Stimulated activated CD4-positive, alpha-beta T cell treated with anti-CD3 and anti-CD28 coated beads, Interleukin-15, amount 100 ng/mL, for 48 hours (primary cell): ENCODE results near the gene NKPD1.
A peak's percentile ranks its signal among the peaks of the same experiment; 100 is the strongest.

Experiments used
- DNase-seq, 2 donors: peaks; one replicate each; pipeline ENCODE4 v3.0.0-alpha.2; 2020; ENCODE audit warnings: low read depth in 2 of 2

The NKPD1 gene, protein sequence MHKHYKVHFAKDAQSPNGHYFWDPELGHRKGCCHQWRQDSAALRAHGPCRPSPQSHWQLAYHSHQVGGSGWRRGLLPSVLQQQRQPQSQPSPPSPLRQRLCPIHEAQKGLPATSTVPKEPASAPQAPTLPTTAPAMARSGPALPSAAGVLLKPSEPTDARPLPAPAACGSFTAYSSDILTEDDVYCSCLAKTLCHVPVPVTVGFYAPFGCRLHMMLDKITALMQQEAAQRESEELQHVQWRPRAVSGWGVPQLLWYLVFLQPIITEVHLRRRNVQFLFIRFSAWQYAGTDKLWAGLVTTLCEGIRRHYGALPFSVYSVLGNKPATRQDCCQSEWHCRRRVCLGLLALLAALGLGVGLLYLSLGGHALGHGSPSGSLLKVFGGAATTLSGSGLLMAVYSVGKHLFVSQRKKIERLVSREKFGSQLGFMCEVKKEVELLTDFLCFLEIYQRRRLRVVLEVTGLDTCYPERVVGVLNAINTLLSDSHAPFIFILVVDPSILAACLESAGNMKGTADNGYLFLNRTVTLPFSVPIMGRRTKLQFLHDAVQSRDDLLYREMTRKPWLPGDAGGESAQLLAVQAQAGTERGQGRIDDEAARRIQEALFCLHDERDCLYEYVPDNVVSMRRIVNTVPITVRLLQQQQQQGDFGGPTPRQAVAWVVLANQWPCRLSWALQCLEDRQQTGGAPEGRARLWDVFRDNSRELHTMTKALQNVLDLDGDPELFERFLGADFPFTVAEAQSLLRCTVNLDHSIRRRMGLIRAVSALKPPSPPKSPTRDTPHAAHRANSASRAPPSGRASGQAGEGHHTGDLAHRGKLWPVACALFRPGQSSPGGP

DNA sequence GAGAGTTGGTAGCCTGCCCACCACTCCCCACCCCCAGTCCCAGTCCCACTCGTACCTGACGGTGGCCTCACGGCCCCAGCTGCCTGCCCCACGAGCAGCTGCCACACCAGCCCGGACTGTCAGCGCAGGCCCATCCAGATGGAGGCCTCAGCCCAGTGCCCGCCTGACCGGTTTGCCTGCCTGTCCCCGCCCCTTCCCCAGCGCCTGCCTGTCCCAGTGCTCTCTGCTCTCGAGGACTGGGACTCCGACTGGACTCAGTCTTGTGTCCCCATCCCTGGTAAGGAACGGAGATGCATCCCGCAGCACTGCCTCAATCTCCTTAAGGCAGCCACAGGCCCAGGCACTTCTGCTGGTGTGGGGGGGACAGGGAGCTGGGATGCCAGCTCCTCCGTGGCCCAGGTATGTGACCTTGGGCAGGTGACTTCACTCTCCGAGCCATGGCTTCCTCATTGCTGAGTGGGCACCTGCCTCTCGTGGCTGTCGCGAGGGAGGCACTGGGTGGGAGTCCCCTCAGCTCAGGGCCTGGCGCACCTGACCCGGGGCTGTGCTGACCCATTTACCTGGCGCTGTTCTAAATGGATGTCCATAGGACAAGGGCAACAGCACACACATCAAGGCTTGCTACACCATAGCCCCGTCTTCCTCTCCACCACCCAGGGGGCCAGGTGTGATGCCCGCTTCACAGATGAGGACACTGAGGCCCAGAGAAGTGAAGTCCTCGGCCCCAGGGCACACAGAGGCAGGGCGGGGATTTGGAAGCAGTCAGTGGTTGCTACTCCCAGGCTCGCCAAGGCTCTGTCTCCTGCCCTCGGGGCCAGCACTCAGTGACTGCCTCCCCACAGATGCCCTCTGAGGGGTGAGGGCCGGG lies at the start of gene NKPD1:
TSS of gene NKPD1 (minus strand) at position 113 of the 868 bp plus-strand sequence. CDS start 832 bp downstream, outside the sequence.
- DNase-seq = no peak

DNA sequence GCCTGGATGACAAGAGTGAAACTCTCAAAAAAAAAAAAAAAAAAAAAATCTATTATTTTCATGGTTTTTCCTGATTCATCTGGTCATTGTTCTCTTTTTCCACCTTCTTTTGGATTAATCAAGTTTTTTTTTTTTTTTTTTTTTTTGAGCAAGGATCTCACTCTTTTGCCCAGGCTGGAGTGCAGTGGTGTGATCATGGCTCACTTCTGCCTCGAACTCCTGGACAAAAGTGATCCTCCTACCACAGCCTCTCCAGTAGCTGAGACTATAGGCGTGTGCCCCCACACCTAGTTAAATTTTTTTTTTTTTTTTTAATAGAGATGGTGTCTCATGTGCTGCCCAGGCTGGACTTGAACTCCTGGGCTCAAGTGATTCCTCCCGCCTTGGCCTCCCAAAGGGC lies 45.5 kb upstream of the NKPD1 start:
- DNase-seq = no peak

DNA sequence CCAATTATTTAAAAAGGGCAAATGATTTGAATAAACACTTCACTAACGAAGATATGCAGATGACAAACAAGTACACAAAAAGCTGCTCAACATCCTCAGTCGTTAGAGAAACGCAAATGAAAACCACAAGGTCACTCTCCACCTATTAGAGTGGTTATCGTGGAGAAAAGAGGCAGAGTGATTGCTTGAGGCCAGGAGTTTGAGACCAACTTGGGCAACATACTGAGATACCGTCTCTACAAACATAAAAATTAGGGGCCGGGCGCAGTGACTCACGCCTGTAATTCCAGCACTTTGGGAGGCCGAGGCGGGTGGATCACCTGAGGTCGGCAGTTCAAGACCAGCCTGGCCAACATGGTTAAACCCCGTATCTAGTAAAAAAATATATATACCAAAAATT lies 45.0 kb upstream of the NKPD1 start:
- DNase-seq = no peak

DNA sequence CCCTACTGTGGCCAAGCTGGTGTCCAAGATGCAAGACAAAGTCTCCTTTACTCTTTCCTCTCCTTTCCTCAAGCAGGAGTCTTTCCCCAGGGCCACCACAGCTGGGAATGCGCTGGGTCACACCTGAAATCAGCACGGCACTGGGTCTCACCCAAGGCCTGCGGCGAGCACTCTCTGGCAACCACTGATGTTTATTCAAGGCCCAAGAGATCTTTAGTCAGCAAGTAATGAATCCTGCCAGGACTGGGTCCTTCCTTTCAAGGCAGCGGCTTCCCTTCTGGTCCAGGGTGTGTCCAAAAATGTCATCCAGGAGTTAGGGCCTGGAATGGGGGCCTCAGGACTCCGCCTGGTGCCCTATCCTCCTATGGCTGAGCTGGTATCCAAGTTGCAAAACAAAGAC lies 41.9 kb upstream of the NKPD1 start:
- DNase-seq = no peak

DNA sequence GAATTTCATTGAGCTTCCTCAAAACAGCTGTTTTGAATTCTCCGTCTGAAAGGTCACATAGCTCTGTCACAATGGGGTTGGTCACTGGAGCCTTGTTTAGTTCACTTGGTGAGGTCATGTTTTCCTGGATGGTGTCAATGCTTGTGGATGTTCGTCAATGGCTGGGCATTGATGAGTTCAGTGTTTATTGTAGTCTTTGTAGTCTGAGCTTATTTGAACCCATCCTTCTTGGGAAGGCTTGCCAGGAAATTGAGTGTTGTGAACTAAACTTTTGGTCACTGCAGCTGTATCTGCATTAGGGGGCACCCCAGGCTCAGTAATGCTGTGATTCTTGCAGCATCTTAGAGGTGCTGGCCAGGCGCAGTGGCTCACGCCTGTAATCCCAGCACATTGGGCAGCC lies 39.8 kb upstream of the NKPD1 start:
- no peak for DNase-seq

DNA sequence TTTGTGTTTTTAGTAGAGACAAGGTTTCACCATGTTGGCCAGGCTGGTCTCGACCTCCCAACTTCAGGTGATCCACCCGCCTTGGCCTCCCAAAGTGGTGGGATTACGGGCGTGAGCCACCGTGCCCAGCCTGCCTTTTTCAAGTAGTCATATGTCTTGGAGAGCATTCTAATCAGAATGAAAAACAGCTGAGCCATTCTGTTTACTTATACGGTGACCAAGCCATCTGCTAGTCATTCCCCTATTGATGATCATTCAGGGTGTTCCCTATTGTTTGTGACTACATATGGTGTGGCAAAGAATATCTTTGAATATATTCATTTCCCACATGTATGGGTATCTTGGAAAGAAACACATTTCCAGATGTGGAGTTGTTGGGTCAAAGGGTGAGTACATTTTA lies 35.0 kb upstream of the NKPD1 start:
- no peak for DNase-seq

DNA sequence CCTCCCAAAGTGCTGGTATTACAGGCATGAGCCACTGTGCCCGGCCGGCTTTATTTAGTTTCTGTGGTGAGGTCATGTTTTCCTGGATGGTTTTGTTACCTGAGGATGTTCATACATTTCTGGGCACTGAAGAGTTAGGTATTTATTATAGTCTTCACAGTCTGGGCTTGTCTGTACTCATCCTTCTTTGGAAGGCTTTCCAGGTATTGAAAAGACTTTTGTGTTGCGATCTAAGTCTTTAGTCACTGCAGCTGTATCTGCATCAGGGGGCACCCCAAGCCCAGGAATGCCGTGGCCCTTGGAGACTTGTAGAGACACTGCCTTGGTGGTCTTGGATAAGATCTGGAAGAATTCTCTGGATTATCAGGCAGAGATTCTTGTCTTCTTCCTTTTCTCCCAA lies 30.6 kb upstream of the NKPD1 start:
- no peak for DNase-seq

DNA sequence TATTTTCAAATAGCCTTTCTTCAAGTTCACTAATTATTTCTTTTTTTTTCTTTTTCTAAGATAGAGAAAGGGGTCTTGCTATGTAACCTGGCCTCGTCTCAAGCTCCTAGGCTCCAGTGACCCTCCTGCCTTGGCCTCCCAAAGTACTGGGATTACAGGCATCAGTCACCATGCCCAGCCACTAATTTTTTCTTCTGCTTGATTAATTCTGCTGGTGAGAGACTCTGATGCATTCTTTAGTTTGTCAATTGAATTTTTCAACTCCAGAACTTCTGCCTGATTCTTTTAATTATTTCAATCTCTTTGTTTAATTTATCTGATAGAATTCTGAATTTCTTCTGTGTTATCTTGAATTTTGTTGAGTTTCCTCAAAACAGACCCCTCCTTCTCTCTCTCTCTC lies 29.2 kb upstream of the NKPD1 start:
- DNase-seq = no peak

DNA sequence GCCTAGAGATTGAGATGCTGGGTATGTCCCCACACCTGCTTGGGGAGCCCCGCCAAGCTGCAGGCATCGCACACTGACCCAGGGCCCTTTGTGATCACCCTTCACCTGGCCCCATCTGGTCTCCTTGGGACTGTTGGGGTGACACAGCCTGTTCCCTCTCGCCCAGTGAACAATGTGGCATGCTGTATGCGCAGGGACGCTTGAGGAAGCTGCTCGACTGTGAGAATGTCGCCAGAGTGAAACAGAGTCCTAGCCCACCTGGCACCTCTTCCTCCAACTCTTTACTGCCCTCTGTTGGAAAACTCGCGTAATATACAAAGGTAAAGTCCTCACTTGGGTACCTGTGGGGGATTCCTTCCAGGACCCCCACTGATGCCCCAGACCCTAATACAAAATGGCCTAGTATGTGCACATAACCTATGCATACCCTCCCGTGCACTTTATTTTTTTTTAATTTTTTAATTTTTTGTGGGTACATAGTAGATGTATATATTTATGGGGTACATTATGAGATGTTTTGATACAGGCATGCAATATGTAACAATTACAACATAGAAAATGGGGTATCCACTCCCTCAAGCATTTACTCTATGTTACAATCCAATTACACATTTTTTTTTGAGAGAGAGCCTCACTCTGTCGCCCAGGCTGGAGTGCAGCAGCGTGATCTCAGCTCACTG lies 26.8 kb upstream of the NKPD1 start:
- DNase-seq = no peak

DNA sequence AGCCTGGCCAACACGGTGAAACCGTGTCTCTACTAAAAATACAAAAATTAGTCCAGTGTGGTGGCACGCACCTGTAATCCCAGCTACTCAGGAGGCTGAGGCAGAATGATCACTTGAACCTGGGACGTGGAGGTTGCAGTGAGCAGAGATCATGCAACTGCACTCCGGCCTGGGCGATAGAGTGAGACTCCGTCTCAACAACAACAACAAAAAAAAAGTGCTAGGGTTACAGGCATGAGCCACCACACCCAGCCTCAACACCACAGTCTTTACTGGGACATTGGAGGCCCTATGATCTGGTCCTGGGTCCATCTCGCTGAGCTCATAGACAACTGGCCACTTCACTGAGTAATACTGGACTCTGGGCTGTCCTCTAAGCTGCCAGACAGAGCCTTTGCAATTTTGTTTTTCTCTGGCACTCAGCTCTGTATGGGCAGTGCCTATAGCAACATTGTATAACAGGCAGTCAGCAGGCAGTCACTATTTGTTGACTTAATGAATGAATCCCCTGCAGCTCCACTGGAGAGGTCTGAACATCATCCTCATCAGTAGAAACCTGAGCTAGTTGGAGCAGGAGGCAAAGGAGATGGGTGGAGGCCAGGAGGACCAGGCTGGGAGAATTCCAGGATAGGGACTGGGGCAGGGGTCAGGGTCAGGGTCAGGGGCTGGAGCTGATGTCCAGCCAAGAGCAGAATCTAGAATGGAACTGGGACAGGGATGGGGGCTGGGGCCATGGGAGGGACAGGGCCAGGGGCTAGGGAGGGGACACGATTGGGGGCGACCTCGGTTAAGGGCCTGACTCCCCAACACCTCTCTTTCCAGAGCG lies 25.9 kb upstream of the NKPD1 start:
- no peak for DNase-seq

DNA sequence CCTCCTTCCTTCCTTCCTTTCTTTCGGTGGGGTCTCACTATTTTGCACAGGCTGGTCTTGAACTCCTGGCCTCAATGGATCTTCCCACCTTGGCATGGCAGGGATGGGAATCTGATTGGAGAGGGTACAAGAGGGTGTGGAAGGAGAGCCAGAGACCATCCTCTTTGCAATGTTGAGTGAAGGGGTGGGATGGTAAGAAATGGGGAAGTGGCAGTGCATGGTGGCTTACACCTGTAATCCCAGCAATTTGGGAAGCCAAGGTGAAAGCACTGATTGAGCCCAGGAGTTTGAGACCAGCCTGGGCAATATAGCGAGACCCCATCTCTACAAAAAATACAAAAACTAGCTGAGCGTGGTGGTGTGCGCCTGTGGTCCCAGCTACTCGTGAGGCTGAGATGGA lies 23.3 kb upstream of the NKPD1 start:
- no peak for DNase-seq

DNA sequence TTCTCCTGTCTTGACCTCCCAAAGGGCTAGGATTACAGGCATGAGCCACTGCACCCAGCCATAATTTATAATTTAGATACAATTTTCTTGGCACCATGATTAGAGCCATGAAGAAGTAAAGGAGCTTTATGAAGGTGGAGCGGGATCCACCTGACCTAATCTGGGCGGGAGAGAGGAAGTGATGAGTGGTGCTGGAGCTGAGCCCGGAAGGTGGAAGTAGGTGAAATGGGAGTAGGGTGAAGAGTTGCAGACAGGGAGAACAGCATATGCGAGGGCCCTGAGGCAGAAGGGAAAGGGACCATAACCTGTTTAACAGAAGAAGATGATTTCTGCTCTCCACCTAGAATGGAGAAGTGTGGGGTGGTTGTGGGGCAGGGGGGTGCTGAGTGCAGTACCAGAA lies 22.0 kb upstream of the NKPD1 start:
- DNase-seq = no peak

DNA sequence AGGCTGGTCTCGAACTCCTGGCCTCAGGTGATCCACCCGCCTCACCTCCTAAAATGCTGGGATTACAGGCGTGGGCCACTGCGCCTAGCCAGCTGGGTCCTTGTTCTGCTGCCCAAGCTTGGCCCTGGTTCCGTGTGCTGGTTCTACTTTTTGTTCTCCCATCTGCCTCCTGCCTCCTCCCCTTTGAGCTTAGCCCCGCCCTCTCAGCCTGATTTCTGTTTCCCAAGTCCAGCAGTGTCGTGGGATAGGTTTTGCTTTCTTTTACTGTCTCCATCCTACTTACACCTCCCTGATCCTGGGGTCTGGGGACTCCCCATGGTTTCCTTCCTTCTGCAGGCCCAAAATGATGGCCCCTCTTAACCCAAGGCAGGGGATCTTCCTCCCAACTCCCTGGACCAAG lies 20.2 kb upstream of the NKPD1 start:
- no peak for DNase-seq

DNA sequence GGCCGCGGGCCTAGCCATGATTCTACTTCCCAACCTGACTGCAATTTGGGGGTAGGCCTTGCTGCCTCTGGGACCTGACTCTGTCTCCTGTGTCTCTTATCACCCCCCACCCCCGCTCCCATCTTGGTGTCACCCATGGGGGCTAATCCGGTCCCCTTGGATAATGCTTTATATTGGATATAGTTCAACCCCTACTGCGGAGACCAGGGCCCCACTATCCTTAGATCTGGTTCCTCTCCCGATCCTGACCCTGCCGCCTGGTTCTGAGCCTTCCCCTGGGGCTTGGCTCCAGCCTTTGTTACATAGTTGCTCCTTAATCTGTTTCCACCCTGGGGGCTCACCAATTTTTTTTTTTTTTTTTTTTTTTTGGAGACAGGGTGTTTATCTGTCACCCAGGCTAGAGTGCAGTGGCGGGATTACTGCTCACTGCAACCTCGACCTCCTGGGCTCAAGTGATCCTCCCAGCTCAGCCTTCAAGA lies 19.1 kb upstream of the NKPD1 start:
- no peak for DNase-seq

DNA sequence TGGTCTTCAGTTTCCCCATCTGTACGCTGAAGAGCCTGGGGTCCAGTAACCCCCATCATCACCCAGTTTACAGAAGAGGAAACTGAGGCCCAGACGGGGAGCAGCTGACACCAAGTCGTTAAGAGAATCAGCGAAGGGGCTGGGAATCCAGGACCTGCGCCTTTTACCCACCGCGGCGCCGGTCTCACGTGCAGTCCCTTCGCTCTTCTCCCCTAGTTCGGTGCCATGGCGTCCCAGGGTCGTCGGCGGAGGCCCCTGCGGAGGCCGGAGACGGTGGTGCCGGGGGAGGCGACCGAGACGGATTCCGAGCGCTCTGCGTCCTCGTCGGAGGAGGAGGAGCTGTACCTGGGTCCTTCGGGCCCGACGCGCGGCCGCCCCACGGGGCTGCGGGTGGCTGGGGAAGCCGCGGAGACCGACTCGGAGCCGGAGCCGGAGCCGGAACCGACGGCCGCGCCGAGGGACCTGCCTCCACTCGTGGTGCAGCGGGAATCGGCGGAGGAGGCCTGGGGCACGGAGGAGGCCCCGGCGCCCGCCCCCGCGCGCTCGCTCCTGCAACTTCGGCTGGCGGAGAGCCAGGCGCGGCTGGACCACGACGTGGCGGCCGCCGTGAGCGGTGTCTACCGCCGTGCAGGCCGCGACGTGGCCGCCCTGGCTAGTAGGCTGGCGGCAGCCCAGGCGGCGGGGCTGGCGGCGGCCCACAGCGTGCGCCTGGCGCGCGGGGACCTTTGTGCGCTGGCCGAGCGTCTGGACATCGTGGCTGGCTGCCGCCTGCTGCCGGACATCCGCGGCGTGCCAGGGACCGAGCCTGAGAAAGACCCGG lies 18.5 kb upstream of the NKPD1 start:
- peak in 1 of 2 donors; percentile 12 for DNase-seq

DNA sequence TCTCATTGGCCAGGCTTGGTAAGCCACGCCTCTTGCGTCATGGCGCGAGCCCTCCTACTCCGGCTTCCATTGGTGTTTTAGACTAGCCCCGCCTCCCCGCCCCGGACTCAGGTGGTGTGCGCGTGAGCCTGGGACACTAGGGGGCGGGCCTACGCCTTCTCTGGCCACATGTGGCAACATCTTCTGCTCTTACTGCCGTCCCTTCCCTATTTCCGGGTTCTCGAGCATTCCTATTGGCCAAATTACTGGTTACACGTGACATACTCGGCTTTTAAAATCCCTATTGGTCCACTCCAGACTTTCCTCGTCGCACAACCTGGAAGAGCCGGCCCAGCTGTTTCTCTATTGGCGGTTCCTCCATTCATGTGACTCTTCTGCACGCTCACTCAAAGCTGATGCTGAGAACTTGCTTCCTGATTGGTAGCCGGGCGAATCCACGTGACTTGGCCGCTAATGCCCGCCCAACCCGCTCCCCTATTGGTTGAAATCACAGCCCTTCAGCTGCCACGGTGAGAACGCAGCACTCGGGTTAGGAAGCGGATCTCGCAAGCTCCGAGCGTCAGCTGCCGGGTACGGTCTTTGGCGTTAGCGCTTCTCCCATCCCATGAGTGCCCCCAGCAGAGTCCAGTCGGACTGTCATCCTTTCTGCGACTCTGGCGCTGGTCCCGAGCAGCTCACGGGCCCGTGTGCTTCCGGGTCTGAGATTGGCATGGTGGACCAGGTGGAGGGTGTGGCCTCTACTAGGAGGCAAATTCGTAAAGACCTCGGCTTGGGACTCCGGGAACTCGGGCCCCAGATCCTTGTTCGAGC lies 17.7 kb upstream of the NKPD1 start, which contains the start of gene BLOC1S3:
TSS of gene BLOC1S3 (plus strand) at position 523 of the 810 bp plus-strand sequence. CDS start 513 bp downstream, outside the sequence.
- peak; percentile 100 for DNase-seq

DNA sequence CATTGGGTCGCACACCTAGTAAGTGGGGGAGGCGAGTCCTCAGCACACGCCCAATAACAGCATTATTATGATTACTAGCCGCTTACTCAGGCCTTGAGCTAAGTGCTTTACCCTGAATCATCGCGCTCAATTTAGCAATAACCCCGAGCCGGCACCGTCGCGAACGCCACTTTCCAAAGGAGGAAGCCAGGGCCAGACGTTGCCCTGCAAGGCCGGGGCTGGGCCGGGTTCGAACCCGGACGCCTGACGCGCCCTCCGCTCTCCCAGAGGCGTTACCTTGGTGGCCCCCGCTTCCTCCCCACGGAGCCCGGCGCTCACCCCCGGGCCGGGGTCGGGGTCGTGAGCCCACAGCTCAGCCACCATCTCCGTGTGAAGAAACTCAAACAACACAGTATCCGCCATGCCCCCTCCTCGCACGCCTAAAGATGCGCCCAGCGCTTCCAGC lies 17.1 kb upstream of the NKPD1 start, which contains the start of gene TRAPPC6A:
TSS of gene TRAPPC6A (minus strand) at position 421 of the 445 bp plus-strand sequence. CDS start at position 402, 19 bp downstream.
- DNase-seq = no peak
